SK-N-SH (cell line): Measurements from ENCODE around the gene STAT2. TPM values are rescaled to one million over a fixed set of nuclear protein-coding genes. Genes with fewer than 3 reads are reported as not detected.
"Not testable (repeated sequence)": the region's sequence is repeated elsewhere in the genome, so short reads cannot be mapped to it uniquely, and the experiment has no call there.

Experiments used
- CTCF ChIA-PET: fragments of 300-600, 350-600 bp; formaldehyde crosslinking; extraction: SDS; loops from one replicate; lab custom pipeline; 2021; lab: Yijun Ruan, JAX
- POLR2A ChIA-PET: fragments of 350-600 bp; sonication (Branson Sonifier 250); formaldehyde crosslinking; extraction: SDS; loops from one replicate; lab custom pipeline; 2020; ENCODE audit warnings: antibody characterized with exemption, inconsistent platforms; lab: Yijun Ruan, JAX
- DNase-seq: peaks from one replicate; pipeline ENCODE4 v3.0.0; 2012
- H2AFZ ChIP-seq: fragments of 200-600 bp; sonication (generic); 2 replicates; pipeline ENCODE4 v1.8.1; 2016; ENCODE audit warnings: antibody characterized with exemption, mild to moderate bottlenecking, low read depth
- H3F3A ChIP-seq: fragments of 200-600 bp; sonication (generic); replicated peaks from 2 replicates; pipeline ENCODE3; 2016; ENCODE audit warnings: antibody characterized with exemption, mild to moderate bottlenecking; ENCODE audit not compliant: insufficient read depth
- H3K27ac ChIP-seq, 2 experiments: fragments of 200-500 bp in 1 of 2; fragments of 200-600 bp in 1 of 2; sonication (Bioruptor generic) in 1 of 2; sonication (generic), shearing (Covaris generic) in 1 of 2; 2 replicates each; pipeline versions ENCODE4 v1.5.1 to v1.6.1; 2014 to 2016; ENCODE audit warnings: low read depth in 2 of 2, inconsistent platforms in 1 of 2, low read length in 1 of 2, mild to moderate bottlenecking in 1 of 2, mixed read lengths in 1 of 2
- H3K27me3 ChIP-seq: fragments of 200-600 bp; sonication (generic), shearing (Covaris generic); 2 replicates; pipeline ENCODE4 v1.6.1; 2016; ENCODE audit warnings: mixed run types; ENCODE audit not compliant: insufficient read depth
- H3K36me3 ChIP-seq, 2 experiments: fragments of 200-500 bp in 1 of 2; fragments of 200-600 bp in 1 of 2; sonication (Bioruptor generic) in 1 of 2; sonication (generic) in 1 of 2; replicated peaks in 1 of 2; 2 replicates each; pipeline versions ENCODE3 to v1.5.1; 2014 to 2016; ENCODE audit warnings: low read length in 1 of 2, mild to moderate bottlenecking in 1 of 2; ENCODE audit not compliant: insufficient read depth in 2 of 2, control insufficient read depth in 1 of 2
- H3K4me1 ChIP-seq, 2 experiments: fragments of 200-500 bp in 1 of 2; fragments of 200-600 bp in 1 of 2; sonication (Bioruptor generic) in 1 of 2; sonication (generic), shearing (Covaris generic) in 1 of 2; 2 replicates each; pipeline versions ENCODE4 v1.5.1 to v1.6.1; 2014 to 2016; ENCODE audit warnings: low read depth in 1 of 2, low read length in 1 of 2, mixed run types in 1 of 2; ENCODE audit not compliant: insufficient read depth in 2 of 2, control insufficient read depth in 1 of 2
- H3K4me2 ChIP-seq: fragments of 200-600 bp; sonication (generic), shearing (Covaris generic); 2 replicates; pipeline ENCODE4 v1.6.1; 2017; ENCODE audit warnings: mixed run types
- H3K4me3 ChIP-seq, 2 experiments: fragments of 200-500 bp in 1 of 2; fragments of 200-600 bp in 1 of 2; sonication (Bioruptor generic) in 1 of 2; sonication (generic), shearing (Covaris generic) in 1 of 2; 2 replicates each; pipeline versions ENCODE4 v1.5.1 to v1.8.1; 2014 to 2016; ENCODE audit warnings: low read depth in 2 of 2, inconsistent platforms in 1 of 2, low read length in 1 of 2, mild to moderate bottlenecking in 1 of 2, mixed read lengths in 1 of 2, moderate library complexity in 1 of 2
- H3K79me2 ChIP-seq: fragments of 200-600 bp; sonication (generic); 2 replicates; pipeline ENCODE4 v1.8.1; 2017; ENCODE audit warnings: mild to moderate bottlenecking; ENCODE audit not compliant: insufficient read depth
- H3K9ac ChIP-seq: fragments of 200-600 bp; sonication (generic); 2 replicates; pipeline ENCODE4 v1.6.1; 2017; ENCODE audit warnings: mixed run types
- H3K9me2 ChIP-seq: fragments of 200-600 bp; sonication (generic); 2 replicates; pipeline ENCODE4 v1.6.1; 2017; ENCODE audit warnings: mixed run types
- H3K9me3 ChIP-seq: fragments of 200-600 bp; sonication (generic); 2 replicates; pipeline ENCODE4 v1.6.1; 2017; ENCODE audit warnings: mixed run types, mild to moderate bottlenecking, moderate library complexity
- H4K20me1 ChIP-seq: fragments of 200-600 bp; sonication (generic); 2 replicates; pipeline ENCODE4 v1.6.1; 2017; ENCODE audit warnings: mild to moderate bottlenecking, mixed run types; ENCODE audit not compliant: insufficient read depth
- ELF1 ChIP-seq: IDR thresholded peaks from 2 replicates; pipeline ENCODE4 v1.4.0; 2012
- FOXJ3 ChIP-seq: sonication (generic); formaldehyde crosslinking; IDR thresholded peaks from 2 replicates; pipeline ENCODE4 v1.5.1; 2020; ENCODE audit warnings: mild to moderate bottlenecking, missing genetic modification reagents
- FOXM1 ChIP-seq: IDR thresholded peaks from 2 replicates; pipeline ENCODE4 v1.4.0; 2012; ENCODE audit warnings: low read depth, mild to moderate bottlenecking
- MAX ChIP-seq: IDR thresholded peaks from 2 replicates; pipeline ENCODE4 v1.4.0; 2012; ENCODE audit warnings: low read depth
- MEF2A ChIP-seq: IDR thresholded peaks from 2 replicates; pipeline ENCODE4 v1.4.0; 2012; ENCODE audit warnings: low read depth, borderline replicate concordance
- NRF1 ChIP-seq: IDR thresholded peaks from 2 replicates; pipeline ENCODE4 v1.6.1; 2012; ENCODE audit warnings: low read depth, mild to moderate bottlenecking, low read length
- POLR2AphosphoS5 ChIP-seq: IDR thresholded peaks from 2 replicates; pipeline ENCODE4 v1.6.1; 2012; ENCODE audit warnings: low read depth, low read length
- RCOR1 ChIP-seq: fragments of 150-350 bp; IDR thresholded peaks from 2 replicates; pipeline ENCODE4 v1.6.1; 2017; ENCODE audit warnings: antibody characterized with exemption, low read length
- RFX5 ChIP-seq: IDR thresholded peaks from 2 replicates; pipeline ENCODE4 v1.6.1; 2012; ENCODE audit warnings: mild to moderate bottlenecking, improper control_type of control experiment, low read length
- RXRA ChIP-seq: IDR thresholded peaks from 2 replicates; pipeline ENCODE4 v1.4.0; 2012; ENCODE audit warnings: low read depth, mild to moderate bottlenecking, borderline replicate concordance
- SIN3A ChIP-seq: IDR thresholded peaks from 2 replicates; pipeline ENCODE4 v1.6.1; 2012; ENCODE audit warnings: low read depth, mild to moderate bottlenecking, low read length, moderate library complexity, borderline replicate concordance
- TAF1 ChIP-seq: IDR thresholded peaks from 2 replicates; pipeline ENCODE4 v1.6.1; 2012; ENCODE audit warnings: low read depth, mild to moderate bottlenecking, low read length, moderate library complexity, borderline replicate concordance
- WGBS: methylation state at CpG from one replicate; pipeline ENCODE4 v1.1.6; 2017; ENCODE audit warnings: low lambda C conversion rate; 5-methylcytosine and 5-hydroxymethylcytosine counted together
- polyA plus RNA-seq, 3 experiments: library from polyadenylated mRNA; depleted of rRNA; stranded (reverse); fragments of >200 nt; gene quantifications; 2 replicates each; pipeline ENCODE4 v1.2.3, GENCODE V29; 2012
- TF ChIP-seq, protein P1 (sequence below): fragments of 150-350 bp; IDR thresholded peaks from 2 replicates; pipeline ENCODE4 v1.6.1; 2016; ENCODE audit warnings: mild to moderate bottlenecking, low read depth, low read length

STAT2 gene
- polyA plus RNA-seq, 1 of the 3 experiments (the other 2 are of a cell fraction): 58.1 TPM

GRCh38 chr12:56326126-56326525, 33.8 kb downstream of the STAT2 start:
- Histone ChIP-seq H3K79me2 (no peaks in the 10 kb centered on the region), H3K9ac (no peak overlapping the region), H2AFZ (no peak overlapping the region), H4K20me1 (no peaks in the 10 kb centered on the region), H3K27ac (no peak overlapping the region), H3K36me3 (peaks cover 18 to 54% of the 10 kb centered on the region in 2 experiments), H3K27me3 (no peaks in the 10 kb centered on the region), H3K4me3 (no peak overlapping the region), H3K4me1 (no peaks in the 10 kb centered on the region), H3F3A (no peaks in the 10 kb centered on the region), H3K9me3 (no peaks in the 10 kb centered on the region), H3K4me2 (no peak overlapping the region), H3K9me2 (no peaks in the 10 kb centered on the region)
- TF ChIP-seq SIN3A: no peak
- TF ChIP-seq RXRA: no peak
- CTCF ChIA-PET: no interaction called here
- WGBS: 88% methylated on average over 8 of the region's 8 CpGs
- POLR2A ChIA-PET: interaction anchor here (1.4 kb wide), 1 partner anchor 10 kb away, joined by 5 read pairs; the partner anchor contains the start of gene CNPY2
- no peak for DNase-seq

DNA sequence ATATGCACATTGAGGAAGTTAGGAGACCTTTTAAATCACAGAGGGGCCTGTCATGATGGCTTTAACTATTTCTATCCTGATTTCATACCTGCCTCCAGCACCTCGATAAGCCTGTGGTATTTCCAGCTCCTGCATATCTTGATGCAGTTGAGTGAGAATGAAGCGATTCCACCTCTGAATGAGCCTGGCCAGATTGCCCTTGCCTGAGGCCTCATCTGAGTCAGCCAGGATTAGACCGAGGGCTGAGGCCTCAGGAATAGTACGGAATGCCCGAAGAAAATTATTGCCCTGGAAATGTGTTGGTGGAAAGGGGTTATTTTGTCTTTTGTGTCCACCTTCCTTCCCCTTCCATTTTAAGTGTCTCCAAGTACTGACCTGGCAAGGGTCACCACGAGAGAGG, 35.7 kb downstream of the STAT2 start:
- ChIA-PET POLR2A (interaction anchor here (1.0 kb wide), 1 partner anchor 10 kb away, joined by 6 read pairs; the partner anchor contains the start of gene PAN2), CTCF (interaction anchor here (0.8 kb wide), 1 partner anchor 9 kb away, joined by 3 read pairs; the partner anchor contains the start of gene PAN2)

GRCh38 chr12:56321610-56322009, 38.3 kb downstream of the STAT2 start:
- H4K20me1 ChIP-seq, H3K4me2 ChIP-seq, H3K9me3 ChIP-seq, H3K27me3 ChIP-seq, H3K27ac ChIP-seq, H3K79me2 ChIP-seq, H3K4me3 ChIP-seq, CTCF ChIA-PET, H3K4me1 ChIP-seq, H2AFZ ChIP-seq, H3K9me2 ChIP-seq, POLR2A ChIA-PET, H3K9ac ChIP-seq, DNase-seq: not testable (repeated sequence)
- Histone ChIP-seq H3K36me3 (peaks cover 21 to 58% of the 10 kb centered on the region in 2 experiments), H3F3A (peaks cover 14% of the 10 kb centered on the region)
- 88% methylated on average over 8 of the region's 8 CpGs for WGBS

More for the DNA sequence above, 35.7 kb downstream of the STAT2 start:
- Histone ChIP-seq H3K4me2 (no peak overlapping the region), H2AFZ (no peak overlapping the region), H3K79me2 (no peaks in the 10 kb centered on the region), H3K9me2 (no peaks in the 10 kb centered on the region), H3K27me3 (no peaks in the 10 kb centered on the region), H3K9me3 (no peaks in the 10 kb centered on the region), H3K4me1 (no peaks in the 10 kb centered on the region), H4K20me1 (no peaks in the 10 kb centered on the region), H3K4me3 (no peak overlapping the region), H3K9ac (no peak overlapping the region), H3K27ac (no peak overlapping the region), H3K36me3 (peaks cover 18 to 61% of the 10 kb centered on the region in 2 experiments), H3F3A (no peaks in the 10 kb centered on the region)
- TF ChIP-seq ELF1 (no peak), RCOR1 (no peak), FOXM1 (no peak), MAX (no peak), MEF2A (no peak), NRF1 (no peak), TAF1 (no peak), RFX5 (no peak), POLR2AphosphoS5 (no peak), FOXJ3 (no peak)
- TF ChIP-seq, protein P1, sequence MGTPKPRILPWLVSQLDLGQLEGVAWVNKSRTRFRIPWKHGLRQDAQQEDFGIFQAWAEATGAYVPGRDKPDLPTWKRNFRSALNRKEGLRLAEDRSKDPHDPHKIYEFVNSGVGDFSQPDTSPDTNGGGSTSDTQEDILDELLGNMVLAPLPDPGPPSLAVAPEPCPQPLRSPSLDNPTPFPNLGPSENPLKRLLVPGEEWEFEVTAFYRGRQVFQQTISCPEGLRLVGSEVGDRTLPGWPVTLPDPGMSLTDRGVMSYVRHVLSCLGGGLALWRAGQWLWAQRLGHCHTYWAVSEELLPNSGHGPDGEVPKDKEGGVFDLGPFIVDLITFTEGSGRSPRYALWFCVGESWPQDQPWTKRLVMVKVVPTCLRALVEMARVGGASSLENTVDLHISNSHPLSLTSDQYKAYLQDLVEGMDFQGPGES: no peak
- 89% methylated on average over 6 of the region's 6 CpGs for WGBS
- no peak for DNase-seq
